Upper lobe of left lung (tissue), 6 donors: ENCODE measurements around the gene AR. TPM values are rescaled to one million over a fixed set of nuclear protein-coding genes. Genes with fewer than 3 reads are reported as not detected.
A peak's percentile ranks its signal among the peaks of the same experiment; 100 is the strongest.

Experiments
- ATAC-seq, 2 donors: fragments of 200-7000 bp; cut with Tn5 transposase; one replicate each; pipeline ENCODE4 v1.9.1; 2022; ENCODE audit warnings: mild to moderate bottlenecking in 2 of 2, moderate library complexity in 2 of 2; ENCODE audit not compliant: low FRiP score in 2 of 2
- DNase-seq, 2 donors: peaks; one replicate each; pipeline ENCODE4 v3.0.0-alpha.2; 2019 to 2020
- H3K27ac ChIP-seq, 4 donors: fragments of 200-600 bp; sonication (generic); one replicate each; pipeline ENCODE4 v1.5.1; 2016 to 2019
- H3K27me3 ChIP-seq, 4 donors: fragments of 200-600 bp; sonication (generic); one replicate each; pipeline ENCODE4 v1.5.1; 2017 to 2019
- H3K36me3 ChIP-seq, 4 donors: fragments of 200-600 bp; sonication (generic); one replicate each; pipeline ENCODE4 v1.5.1; 2016 to 2019
- H3K4me1 ChIP-seq, 4 donors: fragments of 200-600 bp; sonication (generic); one replicate each; pipeline ENCODE4 v1.5.1; 2018 to 2019
- H3K4me3 ChIP-seq, 4 donors: fragments of 200-600 bp; sonication (generic); one replicate each; pipeline ENCODE4 v1.5.1; 2017 to 2019; ENCODE audit warnings: mild to moderate bottlenecking in 2 of 4, moderate library complexity in 1 of 4
- H3K9me3 ChIP-seq, 4 donors: fragments of 200-600 bp; sonication (generic); one replicate each; pipeline ENCODE4 v1.5.1; 2018 to 2019
- CTCF ChIP-seq, 6 experiments: fragments of 450-650 bp in 4 of 6; fragments of 200-600 bp in 2 of 6; sonication (generic) in 2 of 6; IDR thresholded peaks; one replicate each; pipeline ENCODE4 v1.5.1; 2016 to 2019; ENCODE audit warnings: antibody characterized with exemption in 6 of 6
- EP300 ChIP-seq, 4 donors: sonication (generic); formaldehyde crosslinking; IDR thresholded peaks; one replicate each; pipeline ENCODE4 v1.5.1; 2017; ENCODE audit warnings: antibody characterized with exemption in 4 of 4, control low read depth in 2 of 4
- POLR2A ChIP-seq, 4 donors: fragments of 450-650 bp; IDR thresholded peaks; one replicate each; pipeline ENCODE4 v1.5.1; 2016 to 2017; ENCODE audit warnings: antibody characterized with exemption in 4 of 4, mild to moderate bottlenecking in 2 of 4
- POLR2AphosphoS5 ChIP-seq, 2 donors: sonication (generic); formaldehyde crosslinking; IDR thresholded peaks; one replicate each; pipeline ENCODE4 v1.5.1; 2017; ENCODE audit warnings: antibody characterized with exemption in 2 of 2
- WGBS, 2 donors: methylation state at CpG; one replicate each; pipeline ENCODE4 v1.1.5; 2017 to 2018; 5-methylcytosine and 5-hydroxymethylcytosine counted together
- total RNA-seq, 6 donors: library from RNA; depleted of rRNA in 4 of 6; stranded (reverse); fragments of >200 nt in 4 of 6; gene quantifications; one replicate each; pipeline versions ENCODE4 v1.1.0 to v1.2.1, GENCODE V29; 2016 to 2021
- donor health status: DM: no; HTN: no; CAD: no; lungs with moderate emphysema.
- donor health status: DM: no; HTN: yes; CAD: no; lungs with severe emphysema.

Gene AR
- total RNA-seq, result 1 to 10 TPM; 2.0 to 5.8 (median 2.6) TPM

- WGBS, 2 donors, result 35% methylated on average over 30 of the region's 30 CpGs; no CpG with 5 or more reads in 1 of the 2 donors
- H3K4me3 ChIP-seq, result peak within 1 kb of the TSS; percentile 26 to 55 (median 46)
- TF ChIP-seq POLR2AphosphoS5 (IDR thresholded peaks at IDR 0.05), result no peak
- peak in 1 of 4 donors; percentile 11 for TF ChIP-seq POLR2A (IDR thresholded peaks at IDR 0.05)
- DNase-seq (peak; percentile 58 to 88), ATAC-seq (peak; percentile 56 to 86)
- H3K4me1 ChIP-seq, result peaks cover 0 to 4% (median 2%) of the 10 kb centered on the region in 4 donors
- H3K27ac ChIP-seq, result peak within 1 kb of the TSS in 1 of 4 donors; percentile 79
- H3K27me3 ChIP-seq, result no peaks in the 10 kb centered on the region
- H3K36me3 ChIP-seq, result no peaks in the 10 kb centered on the region
- H3K9me3 ChIP-seq, result no peaks in the 10 kb centered on the region
Measured at GRCh38 chrX:67543818-67544217, at the start of gene AR. AR (plus strand) TSS chrX:67544021; CDS start chrX:67545147, 1,126 bp downstream.

GRCh38 chrX:67500617-67501016, 43.2 kb upstream of the AR start:
- TF ChIP-seq POLR2A (IDR thresholded peaks at IDR 0.05) (no peak), EP300 (IDR thresholded peaks at IDR 0.05) (no peak)
- no peak for DNase-seq
- Histone ChIP-seq H3K27ac (no peak overlapping the region), H3K4me1 (no peaks in the 10 kb centered on the region), H3K36me3 (no peaks in the 10 kb centered on the region), H3K9me3 (no peaks in the 10 kb centered on the region), H3K4me3 (no peak overlapping the region), H3K27me3 (no peaks in the 10 kb centered on the region)
- ATAC-seq, result no peak
- WGBS, 2 donors, result 26 to 48% methylated on average over 1 of the region's 1 CpG

- Histone ChIP-seq H3K27ac (no peak overlapping the region), H3K27me3 (no peaks in the 10 kb centered on the region), H3K4me3 (no peak overlapping the region), H3K4me1 (no peaks in the 10 kb centered on the region), H3K36me3 (no peaks in the 10 kb centered on the region), H3K9me3 (peaks cover 0 to 6% (median 0%) of the 10 kb centered on the region in 4 donors)
- TF ChIP-seq POLR2AphosphoS5 (IDR thresholded peaks at IDR 0.05) (no peak), POLR2A (IDR thresholded peaks at IDR 0.05) (no peak), EP300 (IDR thresholded peaks at IDR 0.05) (no peak), CTCF (IDR thresholded peaks at IDR 0.05) (no peak)
- no peak for DNase-seq
- no peak for ATAC-seq
Measured at GRCh38 chrX:67503004-67503403, 40.8 kb upstream of the AR start.

GRCh38 chrX:67503453-67503852, 40.4 kb upstream of the AR start:
- Histone ChIP-seq H3K36me3 (no peaks in the 10 kb centered on the region), H3K4me3 (no peak overlapping the region), H3K9me3 (peaks cover 0 to 6% (median 0%) of the 10 kb centered on the region in 4 donors), H3K27ac (no peak overlapping the region), H3K4me1 (no peaks in the 10 kb centered on the region), H3K27me3 (no peaks in the 10 kb centered on the region)
- DNase-seq (no peak), ATAC-seq (no peak)
- TF ChIP-seq EP300 (IDR thresholded peaks at IDR 0.05) (no peak), POLR2A (IDR thresholded peaks at IDR 0.05) (no peak), CTCF (IDR thresholded peaks at IDR 0.05) (no peak), POLR2AphosphoS5 (IDR thresholded peaks at IDR 0.05) (no peak)
- 64 to 69% methylated on average over 2 of the region's 2 CpGs for WGBS, 2 donors

- TF ChIP-seq POLR2A (IDR thresholded peaks at IDR 0.05) (no peak), CTCF (IDR thresholded peaks at IDR 0.05) (no peak), EP300 (IDR thresholded peaks at IDR 0.05) (no peak), POLR2AphosphoS5 (IDR thresholded peaks at IDR 0.05) (no peak)
- Histone ChIP-seq H3K36me3 (no peaks in the 10 kb centered on the region), H3K4me1 (no peaks in the 10 kb centered on the region), H3K4me3 (no peak overlapping the region), H3K27ac (no peak overlapping the region), H3K27me3 (no peaks in the 10 kb centered on the region), H3K9me3 (peaks cover 0 to 9% (median 0%) of the 10 kb centered on the region in 4 donors)
- no peak for DNase-seq
- no peak for ATAC-seq
Measured at GRCh38 chrX:67520671-67521070, 23.1 kb upstream of the AR start.

- Histone ChIP-seq H3K27me3 (no peaks in the 10 kb centered on the region), H3K4me3 (no peak overlapping the region), H3K4me1 (no peaks in the 10 kb centered on the region), H3K36me3 (no peaks in the 10 kb centered on the region), H3K9me3 (peaks cover 0 to 9% (median 0%) of the 10 kb centered on the region in 4 donors), H3K27ac (no peak overlapping the region)
- DNase-seq (no peak), ATAC-seq (no peak)
- TF ChIP-seq POLR2A (IDR thresholded peaks at IDR 0.05) (no peak), POLR2AphosphoS5 (IDR thresholded peaks at IDR 0.05) (no peak), CTCF (IDR thresholded peaks at IDR 0.05) (no peak)
- WGBS, 2 donors, result 28 to 43% methylated on average over 1 to 3 of the region's 3 CpGs
Measured at GRCh38 chrX:67523002-67523681, 20.7 kb upstream of the AR start.
